GM23338 (cell line): Measurements from ENCODE around the gene HTT. TPM values are rescaled to one million over a fixed set of nuclear protein-coding genes. Genes with fewer than 3 reads are reported as not detected.

ENCODE experiments used
- ATAC-seq: fragments of 200-7000 bp; cut with Tn5 transposase; 3 replicates; pipeline ENCODE4 v1.9.1; 2020
- DNase-seq: peaks from one replicate; pipeline ENCODE4 v3.0.0-alpha.2; 2015; ENCODE audit warnings: low spot score
- H2AFZ ChIP-seq: fragments of 200-600 bp; sonication (generic); 2 replicates; pipeline ENCODE4 v1.8.0; 2016; ENCODE audit warnings: antibody characterized with exemption, mild to moderate bottlenecking, moderate library complexity
- H3F3A ChIP-seq: fragments of 200-600 bp; sonication (generic); replicated peaks from 2 replicates; pipeline ENCODE4 v1.8.0; 2017; ENCODE audit warnings: antibody characterized with exemption, mixed run types, low read depth
- H3K27ac ChIP-seq: fragments of 200-600 bp; sonication (generic); 2 replicates; pipeline ENCODE4 v1.6.1; 2016; ENCODE audit warnings: low read depth
- H3K27me3 ChIP-seq: fragments of 200-600 bp; sonication (generic); 2 replicates; pipeline ENCODE4 v1.8.0; 2016; ENCODE audit warnings: mild to moderate bottlenecking, mixed run types, moderate library complexity; ENCODE audit not compliant: insufficient read depth
- H3K36me3 ChIP-seq: fragments of 200-600 bp; sonication (generic); 2 replicates; pipeline ENCODE4 v1.8.0; 2016; ENCODE audit warnings: mild to moderate bottlenecking; ENCODE audit not compliant: insufficient read depth
- H3K4me1 ChIP-seq: fragments of 200-600 bp; sonication (generic); 2 replicates; pipeline ENCODE4 v1.8.0; 2016; ENCODE audit warnings: mild to moderate bottlenecking, moderate library complexity; ENCODE audit not compliant: insufficient read depth
- H3K4me2 ChIP-seq: fragments of 200-600 bp; sonication (generic); 2 replicates; pipeline ENCODE4 v1.7.1; 2017; ENCODE audit warnings: mixed run types
- H3K4me3 ChIP-seq: fragments of 200-600 bp; sonication (generic); 2 replicates; pipeline ENCODE4 v1.6.1; 2016; ENCODE audit warnings: mixed run types
- H3K79me2 ChIP-seq: fragments of 200-600 bp; sonication (generic); replicated peaks from 2 replicates; pipeline ENCODE4 v1.8.0; 2017; ENCODE audit warnings: mild to moderate bottlenecking; ENCODE audit not compliant: insufficient read depth
- H3K9me2 ChIP-seq: fragments of 200-600 bp; sonication (generic); 2 replicates; pipeline ENCODE4 v1.8.0; 2017; ENCODE audit not compliant: insufficient read depth
- H4K20me1 ChIP-seq: fragments of 200-600 bp; sonication (generic); replicated peaks from 2 replicates; pipeline ENCODE4 v1.8.0; 2017; ENCODE audit warnings: mild to moderate bottlenecking; ENCODE audit not compliant: insufficient read depth
- H3K27ac Mint-ChIP-seq: 2 replicates; pipeline ENCODE4 v1.8.0; 2020; ENCODE audit warnings: inconsistent platforms, mild to moderate bottlenecking, moderate library complexity, mixed read lengths
- H3K27me3 Mint-ChIP-seq: 3 replicates; pipeline ENCODE4 v1.8.0; 2022; ENCODE audit warnings: low read depth, mild to moderate bottlenecking, moderate library complexity, mixed read lengths, inconsistent platforms; ENCODE audit not compliant: insufficient read depth, poor library complexity
- H3K36me3 Mint-ChIP-seq: 3 replicates; pipeline ENCODE4 v1.8.0; 2021; ENCODE audit warnings: low read depth, mild to moderate bottlenecking, inconsistent platforms, moderate library complexity, mixed read lengths
- H3K4me1 Mint-ChIP-seq: 3 replicates; pipeline ENCODE4 v1.8.0; 2020; ENCODE audit warnings: mild to moderate bottlenecking, inconsistent platforms, mixed read lengths
- H3K4me3 Mint-ChIP-seq: 3 replicates; pipeline ENCODE4 v1.8.0; 2021; ENCODE audit warnings: moderate library complexity, mild to moderate bottlenecking, inconsistent platforms, mixed read lengths
- H3K9me3 Mint-ChIP-seq: 3 replicates; pipeline ENCODE4 v1.8.0; 2020; ENCODE audit warnings: moderate library complexity, mild to moderate bottlenecking, inconsistent platforms, mixed read lengths
- NANOG ChIP-seq: IDR thresholded peaks from 2 replicates; pipeline ENCODE4 v1.6.1; 2016; ENCODE audit warnings: antibody characterized with exemption, borderline replicate concordance
- polyA plus RNA-seq: library from polyadenylated mRNA; unstranded; fragments of >200 nt; fragmentation: Nextera tagmentation; extraction: Ambion mirVana; gene quantifications from 2 replicates; pipeline ENCODE4 v1.2.1, GENCODE V29; 2016
- total RNA-seq: library from RNA; depleted of rRNA; stranded (reverse); fragments of >200 nt; shearing (Covaris generic); gene quantifications from 2 replicates; pipeline ENCODE4 v1.2.3, GENCODE V29; 2014
- TF ChIP-seq, protein P1 (sequence below), 2 experiments: fragments of 200-600 bp in 1 of 2; sonication (generic) in 1 of 2; conservative IDR thresholded peaks; 2 replicates each; pipeline versions ENCODE4 v1.5.1 to v1.6.1; 2016 to 2017; ENCODE audit warnings: antibody characterized with exemption in 2 of 2, low read depth in 2 of 2, mild to moderate bottlenecking in 2 of 2, moderate library complexity in 1 of 2
- TF ChIP-seq, protein P2 (sequence below): IDR thresholded peaks from 2 replicates; pipeline ENCODE4 v1.6.1; 2016; ENCODE audit warnings: antibody characterized with exemption
- TF ChIP-seq, protein P3 (sequence below): IDR thresholded peaks from one replicate; pipeline ENCODE4 v1.6.1; 2018; ENCODE audit warnings: antibody characterized with exemption; ENCODE audit not compliant: unreplicated experiment

The HTT gene
- total and polyA plus RNA-seq, 2 experiments from 2014 or later = 26.6 to 67.7 TPM

DNA sequence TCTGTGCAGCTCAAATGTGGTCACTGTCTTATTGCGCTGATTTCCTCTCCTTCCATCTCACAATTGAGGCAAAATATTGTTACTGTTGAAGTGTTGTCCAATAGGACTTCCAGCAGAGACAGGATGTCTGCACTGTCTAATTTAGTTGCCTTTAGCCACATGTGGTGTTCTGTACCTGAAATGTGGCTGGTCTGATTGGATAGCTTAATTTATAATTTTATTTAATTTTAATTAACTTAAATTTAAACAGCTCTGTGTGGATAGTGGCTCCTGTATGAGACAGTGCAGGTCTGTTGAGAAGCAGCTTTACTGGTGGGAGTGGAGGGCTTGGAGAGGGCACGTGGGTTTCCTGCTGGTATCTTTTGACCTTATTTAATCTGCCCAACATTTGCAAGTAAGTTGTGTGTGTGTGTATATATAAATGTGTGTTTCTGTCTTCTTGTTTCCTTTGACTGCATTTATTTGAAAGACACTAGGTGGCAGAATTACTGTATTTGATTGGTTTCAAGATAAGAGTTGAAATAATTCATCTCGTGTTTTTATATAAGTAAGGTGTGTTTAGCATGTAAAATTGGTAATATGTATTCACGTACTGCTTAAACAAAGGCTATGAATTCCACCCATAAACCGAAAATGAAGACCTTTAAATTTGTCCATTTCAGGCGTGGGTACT is 119.2 kb downstream of the HTT start:
- Histone ChIP-seq H3K4me3 (no peak overlapping the region), H4K20me1 (peaks cover 12% of the 10 kb centered on the region), H3K4me1 (no peaks in the 10 kb centered on the region), H2AFZ (no peak overlapping the region), H3F3A (no peaks in the 10 kb centered on the region), H3K27ac (no peak overlapping the region), H3K4me2 (no peak overlapping the region), H3K79me2 (no peaks in the 10 kb centered on the region), H3K9me2 (no peaks in the 10 kb centered on the region), H3K27me3 (no peaks in the 10 kb centered on the region), H3K36me3 (peaks cover 16% of the 10 kb centered on the region)
- Mint-ChIP-seq H3K4me1 (peaks cover 2% of the 10 kb centered on the region; the same call in 1 of the 3 replicates), H3K9me3 (no peaks in the 10 kb centered on the region), H3K4me3 (no peak overlapping the region), H3K27me3 (peaks cover 5% of the 10 kb centered on the region), H3K36me3 (peaks cover 36% of the 10 kb centered on the region), H3K27ac (no peak overlapping the region)
- TF ChIP-seq, protein P1, sequence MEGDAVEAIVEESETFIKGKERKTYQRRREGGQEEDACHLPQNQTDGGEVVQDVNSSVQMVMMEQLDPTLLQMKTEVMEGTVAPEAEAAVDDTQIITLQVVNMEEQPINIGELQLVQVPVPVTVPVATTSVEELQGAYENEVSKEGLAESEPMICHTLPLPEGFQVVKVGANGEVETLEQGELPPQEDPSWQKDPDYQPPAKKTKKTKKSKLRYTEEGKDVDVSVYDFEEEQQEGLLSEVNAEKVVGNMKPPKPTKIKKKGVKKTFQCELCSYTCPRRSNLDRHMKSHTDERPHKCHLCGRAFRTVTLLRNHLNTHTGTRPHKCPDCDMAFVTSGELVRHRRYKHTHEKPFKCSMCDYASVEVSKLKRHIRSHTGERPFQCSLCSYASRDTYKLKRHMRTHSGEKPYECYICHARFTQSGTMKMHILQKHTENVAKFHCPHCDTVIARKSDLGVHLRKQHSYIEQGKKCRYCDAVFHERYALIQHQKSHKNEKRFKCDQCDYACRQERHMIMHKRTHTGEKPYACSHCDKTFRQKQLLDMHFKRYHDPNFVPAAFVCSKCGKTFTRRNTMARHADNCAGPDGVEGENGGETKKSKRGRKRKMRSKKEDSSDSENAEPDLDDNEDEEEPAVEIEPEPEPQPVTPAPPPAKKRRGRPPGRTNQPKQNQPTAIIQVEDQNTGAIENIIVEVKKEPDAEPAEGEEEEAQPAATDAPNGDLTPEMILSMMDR (conservative IDR thresholded peaks at IDR 0.05; ENCODE audit: low read depth in 2 of 2) = peak in 1 of 2 experiments; percentile 18; a peak in 3 of 4 replicates
- no peak for TF ChIP-seq NANOG
- no peak for DNase-seq
- ATAC-seq = no peak

GRCh38 chr4:3196670-3197359 is 122.3 kb downstream of the HTT start:
- Histone ChIP-seq H3K9me2 (no peaks in the 10 kb centered on the region), H2AFZ (no peak overlapping the region), H4K20me1 (peaks cover 12% of the 10 kb centered on the region), H3K36me3 (peaks cover 10% of the 10 kb centered on the region; the same call in 1 of the 2 replicates), H3K4me3 (no peak overlapping the region), H3K4me1 (no peaks in the 10 kb centered on the region), H3K27ac (no peak overlapping the region), H3K27me3 (no peaks in the 10 kb centered on the region), H3K4me2 (no peak overlapping the region), H3K79me2 (no peaks in the 10 kb centered on the region), H3F3A (no peaks in the 10 kb centered on the region)
- H3K4me1 Mint-ChIP-seq = peaks cover 2% of the 10 kb centered on the region; the same call in 1 of the 3 replicates
- ATAC-seq (no peak), DNase-seq (no peak)
- H3K36me3 Mint-ChIP-seq = peaks cover 15% of the 10 kb centered on the region; the same call in 2 of the 3 replicates
- TF ChIP-seq, protein P2, sequence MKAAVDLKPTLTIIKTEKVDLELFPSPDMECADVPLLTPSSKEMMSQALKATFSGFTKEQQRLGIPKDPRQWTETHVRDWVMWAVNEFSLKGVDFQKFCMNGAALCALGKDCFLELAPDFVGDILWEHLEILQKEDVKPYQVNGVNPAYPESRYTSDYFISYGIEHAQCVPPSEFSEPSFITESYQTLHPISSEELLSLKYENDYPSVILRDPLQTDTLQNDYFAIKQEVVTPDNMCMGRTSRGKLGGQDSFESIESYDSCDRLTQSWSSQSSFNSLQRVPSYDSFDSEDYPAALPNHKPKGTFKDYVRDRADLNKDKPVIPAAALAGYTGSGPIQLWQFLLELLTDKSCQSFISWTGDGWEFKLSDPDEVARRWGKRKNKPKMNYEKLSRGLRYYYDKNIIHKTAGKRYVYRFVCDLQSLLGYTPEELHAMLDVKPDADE = no peak
- TF ChIP-seq, protein P3, sequence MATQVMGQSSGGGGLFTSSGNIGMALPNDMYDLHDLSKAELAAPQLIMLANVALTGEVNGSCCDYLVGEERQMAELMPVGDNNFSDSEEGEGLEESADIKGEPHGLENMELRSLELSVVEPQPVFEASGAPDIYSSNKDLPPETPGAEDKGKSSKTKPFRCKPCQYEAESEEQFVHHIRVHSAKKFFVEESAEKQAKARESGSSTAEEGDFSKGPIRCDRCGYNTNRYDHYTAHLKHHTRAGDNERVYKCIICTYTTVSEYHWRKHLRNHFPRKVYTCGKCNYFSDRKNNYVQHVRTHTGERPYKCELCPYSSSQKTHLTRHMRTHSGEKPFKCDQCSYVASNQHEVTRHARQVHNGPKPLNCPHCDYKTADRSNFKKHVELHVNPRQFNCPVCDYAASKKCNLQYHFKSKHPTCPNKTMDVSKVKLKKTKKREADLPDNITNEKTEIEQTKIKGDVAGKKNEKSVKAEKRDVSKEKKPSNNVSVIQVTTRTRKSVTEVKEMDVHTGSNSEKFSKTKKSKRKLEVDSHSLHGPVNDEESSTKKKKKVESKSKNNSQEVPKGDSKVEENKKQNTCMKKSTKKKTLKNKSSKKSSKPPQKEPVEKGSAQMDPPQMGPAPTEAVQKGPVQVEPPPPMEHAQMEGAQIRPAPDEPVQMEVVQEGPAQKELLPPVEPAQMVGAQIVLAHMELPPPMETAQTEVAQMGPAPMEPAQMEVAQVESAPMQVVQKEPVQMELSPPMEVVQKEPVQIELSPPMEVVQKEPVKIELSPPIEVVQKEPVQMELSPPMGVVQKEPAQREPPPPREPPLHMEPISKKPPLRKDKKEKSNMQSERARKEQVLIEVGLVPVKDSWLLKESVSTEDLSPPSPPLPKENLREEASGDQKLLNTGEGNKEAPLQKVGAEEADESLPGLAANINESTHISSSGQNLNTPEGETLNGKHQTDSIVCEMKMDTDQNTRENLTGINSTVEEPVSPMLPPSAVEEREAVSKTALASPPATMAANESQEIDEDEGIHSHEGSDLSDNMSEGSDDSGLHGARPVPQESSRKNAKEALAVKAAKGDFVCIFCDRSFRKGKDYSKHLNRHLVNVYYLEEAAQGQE = peak; percentile 33
- H3K27ac Mint-ChIP-seq = no peak overlapping the region; the same call in 1 of the 2 replicates
- peaks cover 6% of the 10 kb centered on the region for H3K27me3 Mint-ChIP-seq
- H3K9me3 Mint-ChIP-seq = no peaks in the 10 kb centered on the region
- no peak overlapping the region for H3K4me3 Mint-ChIP-seq
